NCI-H510A treated with DMSO at 0.1 percent for 48 hours (cell line): Measurements from ENCODE around the gene CSF1R.
"Not testable (repeated sequence)": the region's sequence is repeated elsewhere in the genome, so short reads cannot be mapped to it uniquely, and the experiment has no call there.

Source experiments
- DNase-seq: peaks from one replicate; lab custom pipeline; 2025; lab: John Stamatoyannopoulos, UW

Gene CSF1R

GRCh38 chr5:150103678-150104549, 17.6 kb upstream of the CSF1R start:
- DNase-seq, result no peak

- no peak for DNase-seq
Observed at GRCh38 chr5:150101023-150101422, 14.7 kb upstream of the CSF1R start.

GRCh38 chr5:150097152-150097551, 10.8 kb upstream of the CSF1R start:
- no peak for DNase-seq

- no peak for DNase-seq
Observed at GRCh38 chr5:150092159-150092787, 5.9 kb upstream of the CSF1R start.

- DNase-seq, result no peak
Observed at GRCh38 chr5:150085191-150085912, 1.0 kb downstream of the CSF1R start.

GRCh38 chr5:150084754-150085153, 1.6 kb downstream of the CSF1R start:
- not testable (repeated sequence) for DNase-seq

GRCh38 chr5:150082889-150083288, 3.5 kb downstream of the CSF1R start:
- DNase-seq, result no peak

GRCh38 chr5:150082374-150082773, 4.0 kb downstream of the CSF1R start:
- DNase-seq, result no peak

GRCh38 chr5:150081541-150082283, 4.6 kb downstream of the CSF1R start:
- DNase-seq, result no peak

GRCh38 chr5:150080696-150081435, 5.5 kb downstream of the CSF1R start:
- no peak for DNase-seq

- no peak for DNase-seq
Observed at GRCh38 chr5:150079909-150080461, 6.4 kb downstream of the CSF1R start.

GRCh38 chr5:150078802-150079689, 7.3 kb downstream of the CSF1R start:
- no peak for DNase-seq

GRCh38 chr5:150077996-150078801, 8.2 kb downstream of the CSF1R start:
- no peak for DNase-seq

- DNase-seq, result no peak
Observed at GRCh38 chr5:150077060-150077459, 9.3 kb downstream of the CSF1R start.

- no peak for DNase-seq
Observed at GRCh38 chr5:150075806-150076205, 10.5 kb downstream of the CSF1R start.

- DNase-seq, result no peak
Observed at GRCh38 chr5:150075233-150075632, 11.1 kb downstream of the CSF1R start.

- no peak for DNase-seq
Observed at GRCh38 chr5:150073677-150074076, 12.7 kb downstream of the CSF1R start.

- DNase-seq, result no peak
Observed at GRCh38 chr5:150073086-150073625, 13.2 kb downstream of the CSF1R start.

GRCh38 chr5:150070821-150071220, 15.5 kb downstream of the CSF1R start:
- no peak for DNase-seq
